ENCODE results near the gene SIAH3. TPM values are rescaled to one million over a fixed set of nuclear protein-coding genes. Genes with fewer than 3 reads are reported as not detected.
A peak's percentile ranks its signal among the peaks of the same experiment; 100 is the strongest.

Gene SIAH3
- polyA plus RNA-seq, 1 donor from 2014 or later, result 4.9 TPM

- Histone ChIP-seq H3K4me2 (ENCODE audit: low read length) (no peak overlapping the region), H3K36me3 (ENCODE audit: insufficient read depth, low read length) (no peaks in the 10 kb centered on the region), H3K9ac (ENCODE audit: low read length) (no peak overlapping the region), H3K27ac (ENCODE audit: low read length) (peak overlapping the region; percentile 26), H4K20me1 (ENCODE audit: insufficient read depth) (no peaks in the 10 kb centered on the region), H3K4me3 (ENCODE audit: low read length) (no peak overlapping the region), H3K9me3 (ENCODE audit: low read length) (no peaks in the 10 kb centered on the region), H3F3A (ENCODE audit: insufficient read depth, low read length, poor library complexity, severe bottlenecking) (no peaks in the 10 kb centered on the region), H3K9me2 (ENCODE audit: insufficient read depth, low read length) (no peaks in the 10 kb centered on the region), H2AFZ (ENCODE audit: low read depth, low read length) (no peak overlapping the region), H3K27me3 (ENCODE audit: insufficient read depth, low read depth, low read length) (no peaks in the 10 kb centered on the region), H3K79me2 (replicated peaks; ENCODE audit: insufficient read depth, low read length) (no peaks in the 10 kb centered on the region)
- TF ChIP-seq EZH2 (IDR thresholded peaks at IDR 0.05; ENCODE audit: borderline replicate concordance, insufficient read depth, low read length, poor library complexity, severe bottlenecking), result no peak
- TF ChIP-seq, protein P1, sequence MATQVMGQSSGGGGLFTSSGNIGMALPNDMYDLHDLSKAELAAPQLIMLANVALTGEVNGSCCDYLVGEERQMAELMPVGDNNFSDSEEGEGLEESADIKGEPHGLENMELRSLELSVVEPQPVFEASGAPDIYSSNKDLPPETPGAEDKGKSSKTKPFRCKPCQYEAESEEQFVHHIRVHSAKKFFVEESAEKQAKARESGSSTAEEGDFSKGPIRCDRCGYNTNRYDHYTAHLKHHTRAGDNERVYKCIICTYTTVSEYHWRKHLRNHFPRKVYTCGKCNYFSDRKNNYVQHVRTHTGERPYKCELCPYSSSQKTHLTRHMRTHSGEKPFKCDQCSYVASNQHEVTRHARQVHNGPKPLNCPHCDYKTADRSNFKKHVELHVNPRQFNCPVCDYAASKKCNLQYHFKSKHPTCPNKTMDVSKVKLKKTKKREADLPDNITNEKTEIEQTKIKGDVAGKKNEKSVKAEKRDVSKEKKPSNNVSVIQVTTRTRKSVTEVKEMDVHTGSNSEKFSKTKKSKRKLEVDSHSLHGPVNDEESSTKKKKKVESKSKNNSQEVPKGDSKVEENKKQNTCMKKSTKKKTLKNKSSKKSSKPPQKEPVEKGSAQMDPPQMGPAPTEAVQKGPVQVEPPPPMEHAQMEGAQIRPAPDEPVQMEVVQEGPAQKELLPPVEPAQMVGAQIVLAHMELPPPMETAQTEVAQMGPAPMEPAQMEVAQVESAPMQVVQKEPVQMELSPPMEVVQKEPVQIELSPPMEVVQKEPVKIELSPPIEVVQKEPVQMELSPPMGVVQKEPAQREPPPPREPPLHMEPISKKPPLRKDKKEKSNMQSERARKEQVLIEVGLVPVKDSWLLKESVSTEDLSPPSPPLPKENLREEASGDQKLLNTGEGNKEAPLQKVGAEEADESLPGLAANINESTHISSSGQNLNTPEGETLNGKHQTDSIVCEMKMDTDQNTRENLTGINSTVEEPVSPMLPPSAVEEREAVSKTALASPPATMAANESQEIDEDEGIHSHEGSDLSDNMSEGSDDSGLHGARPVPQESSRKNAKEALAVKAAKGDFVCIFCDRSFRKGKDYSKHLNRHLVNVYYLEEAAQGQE (IDR thresholded peaks at IDR 0.05; ENCODE audit: borderline replicate concordance), result no peak
- no peak for TF ChIP-seq MXI1 (conservative IDR thresholded peaks at IDR 0.05; ENCODE audit: poor library complexity, severe bottlenecking)
- no peak for TF ChIP-seq CTCF (IDR thresholded peaks at IDR 0.05; ENCODE audit: poor library complexity, severe bottlenecking)
- TF ChIP-seq TAF1 (IDR thresholded peaks at IDR 0.05; ENCODE audit: low read depth), result no peak
- no peak for TF ChIP-seq SMC3 (conservative IDR thresholded peaks at IDR 0.05; ENCODE audit: poor library complexity)
- no peak for TF ChIP-seq EP300 (conservative IDR thresholded peaks at IDR 0.05; ENCODE audit: poor library complexity, severe bottlenecking)
- no peak for TF ChIP-seq POLR2AphosphoS5 (IDR thresholded peaks at IDR 0.05)
- no peak for TF ChIP-seq RAD21 (conservative IDR thresholded peaks at IDR 0.05)
These were observed 28.7 kb upstream of the SIAH3 start for GRCh38 chr13:45880242-45880641.

DNA sequence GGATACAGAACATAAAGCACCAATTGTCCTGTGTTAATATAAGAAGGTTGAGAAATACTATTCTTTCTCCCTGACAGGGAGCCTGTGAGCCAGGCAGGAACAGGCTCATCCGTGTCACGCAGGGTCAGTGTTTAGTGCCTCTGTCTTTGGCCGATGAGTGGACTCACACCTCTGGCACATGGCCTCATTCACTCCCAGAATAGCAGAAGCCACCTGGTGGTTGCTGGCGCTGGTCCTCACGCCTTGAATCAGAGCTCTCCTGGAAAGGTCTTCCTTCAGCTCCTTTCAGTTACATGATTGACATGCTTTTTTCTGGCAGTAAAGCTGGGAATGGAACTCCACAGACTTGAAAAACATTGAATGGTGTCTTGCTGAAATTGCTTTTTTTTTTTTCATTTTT is 28.1 kb upstream of the SIAH3 start:
- H3K27me3 ChIP-seq (ENCODE audit: insufficient read depth, low read depth, low read length), result no peaks in the 10 kb centered on the region
- H3K36me3 ChIP-seq (ENCODE audit: insufficient read depth, low read length), result no peaks in the 10 kb centered on the region
- H3F3A ChIP-seq (ENCODE audit: insufficient read depth, low read length, poor library complexity, severe bottlenecking), result no peaks in the 10 kb centered on the region
- no peak for TF ChIP-seq POLR2AphosphoS5 (IDR thresholded peaks at IDR 0.05)
- TF ChIP-seq EP300 (conservative IDR thresholded peaks at IDR 0.05; ENCODE audit: poor library complexity, severe bottlenecking), result peak; percentile 20
- TF ChIP-seq CTCF (IDR thresholded peaks at IDR 0.05; ENCODE audit: poor library complexity, severe bottlenecking), result peak; percentile 60
- no peak for TF ChIP-seq TAF1 (IDR thresholded peaks at IDR 0.05; ENCODE audit: low read depth)
- TF ChIP-seq, protein P1 (IDR thresholded peaks at IDR 0.05; ENCODE audit: borderline replicate concordance), result no peak
- TF ChIP-seq MXI1 (conservative IDR thresholded peaks at IDR 0.05; ENCODE audit: poor library complexity, severe bottlenecking), result no peak
- TF ChIP-seq RAD21 (conservative IDR thresholded peaks at IDR 0.05), result peak; percentile 52
- no peak for TF ChIP-seq EZH2 (IDR thresholded peaks at IDR 0.05; ENCODE audit: borderline replicate concordance, insufficient read depth, low read length, poor library complexity, severe bottlenecking)
- TF ChIP-seq SMC3 (conservative IDR thresholded peaks at IDR 0.05; ENCODE audit: poor library complexity), result peak; percentile 66
- H3K9me3 ChIP-seq (ENCODE audit: low read length), result no peaks in the 10 kb centered on the region
- H3K4me3 ChIP-seq (ENCODE audit: low read length), result no peak overlapping the region
- H3K27ac ChIP-seq (ENCODE audit: low read length), result peak overlapping the region; percentile 26
- no peaks in the 10 kb centered on the region for H3K79me2 ChIP-seq (replicated peaks; ENCODE audit: insufficient read depth, low read length)
- no peak overlapping the region for H3K4me2 ChIP-seq (ENCODE audit: low read length)
- H2AFZ ChIP-seq (ENCODE audit: low read depth, low read length), result no peak overlapping the region
- H3K9me2 ChIP-seq (ENCODE audit: insufficient read depth, low read length), result no peaks in the 10 kb centered on the region
- no peaks in the 10 kb centered on the region for H4K20me1 ChIP-seq (ENCODE audit: insufficient read depth)
- H3K9ac ChIP-seq (ENCODE audit: low read length), result no peak overlapping the region

All from neural cell (in vitro differentiated cells).